Heart left ventricle (tissue), 13 donors: Measurements from ENCODE around the gene SYNPO2.

Experiments used
- CTCF ChIP-seq, 12 donors: fragments of 200-600 bp; sonication (generic) in 4 of 12; IDR thresholded peaks; one replicate each; pipeline versions ENCODE4 v1.5.0 to v1.8.0; 2018 to 2022; ENCODE audit warnings: antibody characterized with exemption in 12 of 12, mild to moderate bottlenecking in 5 of 12
- POLR2A ChIP-seq, 2 donors: fragments of 450-650 bp; IDR thresholded peaks; one replicate each; pipeline ENCODE4 v1.6.1; 2017; ENCODE audit warnings: antibody characterized with exemption in 2 of 2, mild to moderate bottlenecking in 2 of 2, moderate library complexity in 2 of 2
- donor health status: ischemic (EF 13 %, LVEDD 7.1; RV severe dilation, severe dysfunction).
- donor health status: DM: no; HTN: yes; CAD: no.
- donor health status: DM: no; HTN: no; CAD: no.
- donor health status: ischemic (EF 25% LVEDD 6.9; RV normal size, moderate dysfunction).
- donor health status: ischemic (EF 25% LVEDD 5.7; RV mildly dilated, moderate dysfunction).
- donor health status: ischemic (EF 35%, LVEDD 5.7; RV mildly dilated, moderate dysfunction).
- donor health status: nonischemic (EF 11% LVEDD 7.7; RV severe dilation, severe dysfunction).
- donor health status: DM: yes; HTN: yes; CAD: no.
- donor health status: PGD.
- donor health status: ischemic (EF 29% LVEDD 5.4; RV normal size, mild dysfunction).
- donor health status: nonischemic (EF 23%, LVEDD 6.1; RV moderate dilation, normal function).

- TF ChIP-seq POLR2A (IDR thresholded peaks at IDR 0.05) (no peak), CTCF (IDR thresholded peaks at IDR 0.05) (peak; percentile 37 to 74 (median 61))
These were observed 23.5 kb upstream of the SYNPO2 start for GRCh38 chr4:118865091-118865708.
